WTC11 (cell line): ENCODE data around the gene EZR. TPM values are rescaled to one million over a fixed set of nuclear protein-coding genes. Genes with fewer than 3 reads are reported as not detected.

Experiments
- ATAC-seq: fragments of 200-7000 bp; cut with Tn5 transposase; 2 replicates; pipeline ENCODE4 v1.10.0; 2021; ENCODE audit warnings: mild to moderate bottlenecking, moderate library complexity
- CTCF ChIA-PET: fragments of 300-600 bp; sonication (Branson Sonifier 250); formaldehyde crosslinking; loops from one replicate; lab custom pipeline; 2021; ENCODE audit warnings: antibody characterized with exemption; lab: Charles Lee
- POLR2A ChIA-PET: fragments of 350-600 bp; sonication (Branson Sonifier 250); formaldehyde crosslinking; loops from one replicate; lab custom pipeline; 2021; ENCODE audit warnings: antibody characterized with exemption; lab: Charles Lee
- DNase-seq: peaks from one replicate; pipeline ENCODE4 v3.0.0; 2021; ENCODE audit warnings: low spot score
- H3K27ac Mint-ChIP-seq: 2 replicates; pipeline ENCODE4 v1.8.0; 2021; ENCODE audit warnings: mixed read lengths
- H3K27me3 Mint-ChIP-seq: 2 replicates; pipeline ENCODE4 v1.8.0; 2021; ENCODE audit warnings: low read depth, mild to moderate bottlenecking, moderate library complexity, mixed read lengths
- H3K36me3 Mint-ChIP-seq: 2 replicates; pipeline ENCODE4 v1.8.0; 2021; ENCODE audit warnings: mixed read lengths
- H3K4me1 Mint-ChIP-seq: 2 replicates; pipeline ENCODE4 v1.8.0; 2022; ENCODE audit warnings: mixed read lengths
- H3K4me3 Mint-ChIP-seq: 2 replicates; pipeline ENCODE4 v1.8.0; 2021; ENCODE audit warnings: mild to moderate bottlenecking, moderate library complexity, mixed read lengths
- H3K9me3 Mint-ChIP-seq: 2 replicates; pipeline ENCODE4 v1.8.0; 2021; ENCODE audit warnings: mixed read lengths
- AFF4 ChIP-seq: sonication (generic); formaldehyde crosslinking; IDR thresholded peaks from 2 replicates; pipeline ENCODE4 v1.8.1; 2023; ENCODE audit warnings: mild to moderate bottlenecking, missing genetic modification reagents, borderline replicate concordance
- ATF6 ChIP-seq: sonication (generic); formaldehyde crosslinking; IDR thresholded peaks from 2 replicates; pipeline ENCODE4 v1.8.1; 2023; ENCODE audit warnings: mild to moderate bottlenecking, missing genetic modification reagents
- CBFB ChIP-seq: sonication (generic); formaldehyde crosslinking; IDR thresholded peaks from 2 replicates; pipeline ENCODE4 v1.8.1; 2022; ENCODE audit warnings: mild to moderate bottlenecking, low read depth, missing genetic modification reagents
- CREM ChIP-seq: sonication (generic); formaldehyde crosslinking; IDR thresholded peaks from 2 replicates; pipeline ENCODE4 v1.8.1; 2022; ENCODE audit warnings: mild to moderate bottlenecking, missing genetic modification reagents, moderate library complexity
- OVOL2 ChIP-seq: fragments of 250-450 bp; sonication (Bioruptor Pico); IDR thresholded peaks from 2 replicates; pipeline ENCODE4 v1.9.0; 2021; ENCODE audit warnings: mild to moderate bottlenecking, borderline replicate concordance
- SMAD4 ChIP-seq: sonication (generic); formaldehyde crosslinking; IDR thresholded peaks from 2 replicates; pipeline ENCODE4 v1.8.0; 2022; ENCODE audit warnings: mild to moderate bottlenecking, missing genetic modification reagents
- ZNF232 ChIP-seq: sonication (generic); formaldehyde crosslinking; IDR thresholded peaks from 2 replicates; pipeline ENCODE4 v1.8.0; 2022; ENCODE audit warnings: mild to moderate bottlenecking, missing genetic modification reagents
- ZSCAN18 ChIP-seq: fragments of 250-450 bp; sonication (Bioruptor Pico); IDR thresholded peaks from 2 replicates; pipeline ENCODE4 v2.1.2; 2022; ENCODE audit warnings: mild to moderate bottlenecking, moderate library complexity
- total RNA-seq: library from RNA; stranded (reverse); gene quantifications from 3 replicates; pipeline ENCODE4 v1.2.3, GENCODE V29; 2021

EZR gene
- total RNA-seq, 1 experiment from 2014 or later: 215 TPM

- peak overlapping the region; percentile 91 for H3K27ac Mint-ChIP-seq
- no peaks in the 10 kb centered on the region; the same call in 1 of the 2 replicates for H3K27me3 Mint-ChIP-seq
- peaks cover 95% of the 10 kb centered on the region for H3K36me3 Mint-ChIP-seq
- DNase-seq (no peak), ATAC-seq (no peak)
- POLR2A ChIA-PET: interaction anchor here (1.2 kb wide), 1 partner anchor 9 kb away, joined by 3 read pairs; no protein-coding TSS in a partner anchor
- H3K4me3 Mint-ChIP-seq: no peak overlapping the region
- no peaks in the 10 kb centered on the region for H3K9me3 Mint-ChIP-seq
- peaks cover 25% of the 10 kb centered on the region for H3K4me1 Mint-ChIP-seq
- CTCF ChIA-PET: interaction anchor here (1.4 to 1.6 kb wide), 2 partner anchors 12 to 59 kb away, joined by 3 read pairs; no protein-coding TSS in a partner anchor
- TF ChIP-seq SMAD4 (no peak), ZSCAN18 (CRISPR knock-in tag) (no peak), CREM (no peak), CBFB (CRISPR knock-in tag) (no peak), ZNF232 (CRISPR knock-in tag) (no peak)
These were observed 38.8 kb downstream of the EZR start for GRCh38 chr6:158780246-158780884.

- CTCF ChIA-PET: no interaction called here
- H3K27me3 Mint-ChIP-seq: no peaks in the 10 kb centered on the region; the same call in 1 of the 2 replicates
- peaks cover 37% of the 10 kb centered on the region for H3K4me1 Mint-ChIP-seq
These were observed 41.1 kb downstream of the EZR start for GRCh38 chr6:158778005-158778527.

More at GRCh38 chr6:158778005-158778527, 41.1 kb downstream of the EZR start:
- Mint-ChIP-seq H3K9me3 (no peaks in the 10 kb centered on the region), H3K36me3 (peaks cover 90% of the 10 kb centered on the region), H3K4me3 (no peak overlapping the region), H3K27ac (peak overlapping the region; percentile 43; the same call in 1 of the 2 replicates)
- TF ChIP-seq ATF6 (CRISPR knock-in tag) (no peak), AFF4 (no peak), OVOL2 (CRISPR knock-in tag) (no peak), CREM (no peak)
- no peak for ATAC-seq
- no peak for DNase-seq
- POLR2A ChIA-PET: no interaction called here
